Activated CD8-positive, alpha-beta T cell treated with anti-CD3 and anti-CD28 coated beads for 36 hours (primary cell): ENCODE results near the gene RABGAP1L. TPM values are rescaled to one million over a fixed set of nuclear protein-coding genes. Genes with fewer than 3 reads are reported as not detected.

Source experiments
- ATAC-seq: fragments of 200-7000 bp; cut with Tn5 transposase; one replicate; pipeline ENCODE4 v1.10.0; 2021; ENCODE audit warnings: mild to moderate bottlenecking, moderate library complexity
- CTCF ChIA-PET: fragments of 350-600 bp; sonication (Branson Sonifier 250); formaldehyde crosslinking; loops from one replicate; lab custom pipeline; 2021; ENCODE audit warnings: antibody characterized with exemption; lab: Charles Lee
- POLR2A ChIA-PET: fragments of 350-600 bp; sonication (Branson Sonifier 250); formaldehyde crosslinking; loops from one replicate; lab custom pipeline; 2021; ENCODE audit warnings: antibody characterized with exemption; lab: Charles Lee
- DNase-seq: peaks from one replicate; pipeline ENCODE4 v3.0.0-alpha.2; 2020
- H3K27ac Mint-ChIP-seq: one replicate; pipeline ENCODE4 v1.8.0; 2021; ENCODE audit warnings: mild to moderate bottlenecking, mixed read lengths
- H3K27me3 Mint-ChIP-seq: one replicate; pipeline ENCODE4 v1.8.0; 2021; ENCODE audit warnings: mixed read lengths
- H3K36me3 Mint-ChIP-seq: one replicate; pipeline ENCODE4 v1.8.0; 2021; ENCODE audit warnings: low read depth, mixed read lengths
- H3K4me1 Mint-ChIP-seq: one replicate; pipeline ENCODE4 v1.8.0; 2021; ENCODE audit warnings: low read depth, mixed read lengths
- H3K4me3 Mint-ChIP-seq: one replicate; pipeline ENCODE4 v1.8.0; 2021; ENCODE audit warnings: mild to moderate bottlenecking, moderate library complexity, mixed read lengths
- H3K9me3 Mint-ChIP-seq: one replicate; pipeline ENCODE4 v1.8.0; 2021; ENCODE audit warnings: mixed read lengths
- intact Hi-C: fragments of 100-400 bp; cut with micrococcal nuclease; formaldehyde crosslinking; loops from one replicate; pipeline ENCODE4 v1.10.0; 2022
- total RNA-seq, 2 experiments: library from RNA; stranded (reverse); gene quantifications; one replicate each; pipeline ENCODE4 v1.2.3, GENCODE V29; 2021
- TF ChIP-seq, protein P1 (sequence below): fragments of 200-600 bp; IDR thresholded peaks from one replicate; pipeline ENCODE4 v1.8.0; 2022; ENCODE audit warnings: antibody characterized with exemption, mild to moderate bottlenecking

Gene RABGAP1L
- total RNA-seq, 2 experiments from 2014 or later: 26.9 to 29.4 TPM

DNA sequence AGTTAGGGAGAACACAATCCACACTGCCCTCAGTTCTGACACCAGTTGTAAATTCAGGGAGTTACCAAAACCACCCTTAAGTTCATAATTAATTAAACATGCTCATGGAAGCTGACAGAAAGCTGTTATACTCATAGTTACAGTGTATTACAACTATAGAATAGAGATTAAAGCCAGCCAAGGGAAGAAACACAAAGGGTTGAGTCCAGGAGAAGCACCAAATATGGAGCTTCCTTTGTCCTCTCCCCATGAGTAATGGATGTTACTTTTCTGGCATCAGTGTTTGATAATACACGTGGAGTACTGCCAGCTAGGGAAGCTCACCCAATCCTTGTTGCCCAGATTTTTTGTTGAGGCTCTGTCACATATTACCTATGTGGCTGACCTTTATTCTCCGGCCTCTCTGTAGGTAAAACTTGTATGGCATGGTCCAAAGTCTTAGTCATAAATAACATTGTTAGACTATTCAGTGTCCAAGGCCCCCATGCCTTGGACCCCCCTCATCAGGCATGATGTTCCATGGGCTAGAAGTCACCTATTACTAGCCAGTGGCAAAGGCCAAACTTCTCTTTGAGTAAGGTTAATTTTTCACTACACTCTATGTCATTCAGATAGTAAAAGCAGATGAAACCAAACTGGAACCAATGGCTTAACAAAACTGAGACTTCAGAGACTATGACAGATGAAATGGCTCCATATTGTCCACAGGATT lies 464.2 kb downstream of the RABGAP1L start:
- peaks cover 2% of the 10 kb centered on the region for H3K36me3 Mint-ChIP-seq
- ChIA-PET POLR2A (no interaction called here), CTCF (no interaction called here)
- intact Hi-C loops: no loop called here
- peaks cover 14% of the 10 kb centered on the region for H3K9me3 Mint-ChIP-seq
- TF ChIP-seq, protein P1, sequence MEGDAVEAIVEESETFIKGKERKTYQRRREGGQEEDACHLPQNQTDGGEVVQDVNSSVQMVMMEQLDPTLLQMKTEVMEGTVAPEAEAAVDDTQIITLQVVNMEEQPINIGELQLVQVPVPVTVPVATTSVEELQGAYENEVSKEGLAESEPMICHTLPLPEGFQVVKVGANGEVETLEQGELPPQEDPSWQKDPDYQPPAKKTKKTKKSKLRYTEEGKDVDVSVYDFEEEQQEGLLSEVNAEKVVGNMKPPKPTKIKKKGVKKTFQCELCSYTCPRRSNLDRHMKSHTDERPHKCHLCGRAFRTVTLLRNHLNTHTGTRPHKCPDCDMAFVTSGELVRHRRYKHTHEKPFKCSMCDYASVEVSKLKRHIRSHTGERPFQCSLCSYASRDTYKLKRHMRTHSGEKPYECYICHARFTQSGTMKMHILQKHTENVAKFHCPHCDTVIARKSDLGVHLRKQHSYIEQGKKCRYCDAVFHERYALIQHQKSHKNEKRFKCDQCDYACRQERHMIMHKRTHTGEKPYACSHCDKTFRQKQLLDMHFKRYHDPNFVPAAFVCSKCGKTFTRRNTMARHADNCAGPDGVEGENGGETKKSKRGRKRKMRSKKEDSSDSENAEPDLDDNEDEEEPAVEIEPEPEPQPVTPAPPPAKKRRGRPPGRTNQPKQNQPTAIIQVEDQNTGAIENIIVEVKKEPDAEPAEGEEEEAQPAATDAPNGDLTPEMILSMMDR: no peak
- H3K27ac Mint-ChIP-seq: no peak overlapping the region
- ATAC-seq (no peak), DNase-seq (no peak)
- H3K27me3 Mint-ChIP-seq: no peaks in the 10 kb centered on the region
- H3K4me3 Mint-ChIP-seq: no peak overlapping the region
- H3K4me1 Mint-ChIP-seq: no peaks in the 10 kb centered on the region

GRCh38 chr1:174626031-174627025 lies 467.0 kb downstream of the RABGAP1L start:
- no peaks in the 10 kb centered on the region for H3K27me3 Mint-ChIP-seq
- peaks cover 3% of the 10 kb centered on the region for H3K36me3 Mint-ChIP-seq
- no peak overlapping the region for H3K27ac Mint-ChIP-seq
- intact Hi-C loops: no loop called here
- POLR2A ChIA-PET: no interaction called here
- TF ChIP-seq, protein P1: no peak
- H3K4me1 Mint-ChIP-seq: no peaks in the 10 kb centered on the region
- CTCF ChIA-PET: no interaction called here
- no peak overlapping the region for H3K4me3 Mint-ChIP-seq
- DNase-seq: no peak
- peaks cover 7% of the 10 kb centered on the region for H3K9me3 Mint-ChIP-seq
- no peak for ATAC-seq

GRCh38 chr1:174637487-174637886 lies 478.2 kb downstream of the RABGAP1L start:
- TF ChIP-seq, protein P1: no peak
- Mint-ChIP-seq H3K4me3 (no peak overlapping the region), H3K27me3 (no peaks in the 10 kb centered on the region), H3K27ac (no peak overlapping the region), H3K9me3 (peaks cover 2% of the 10 kb centered on the region), H3K4me1 (no peaks in the 10 kb centered on the region), H3K36me3 (peaks cover 12% of the 10 kb centered on the region)
- POLR2A ChIA-PET: no interaction called here
- intact Hi-C loops: no loop called here
- CTCF ChIA-PET: no interaction called here
- DNase-seq (no peak), ATAC-seq (no peak)

DNA sequence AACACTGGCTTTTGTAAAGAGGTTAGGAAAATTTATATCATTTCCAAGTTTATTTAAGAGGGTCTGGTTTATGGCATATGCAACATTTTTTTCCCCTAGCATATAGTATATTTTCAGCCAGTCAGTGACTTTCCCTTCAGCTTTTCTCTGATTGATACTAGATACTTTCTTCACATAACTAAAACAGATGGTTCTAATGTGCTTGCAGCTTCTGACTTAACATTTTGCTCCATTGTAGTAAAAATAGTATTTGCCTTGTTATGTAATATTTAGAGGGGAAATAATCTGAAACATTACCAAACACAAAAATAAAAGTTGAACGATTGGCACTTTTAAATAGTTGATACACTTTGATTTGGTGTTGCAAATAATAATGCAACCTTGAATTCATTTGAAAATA lies 480.1 kb downstream of the RABGAP1L start:
- Mint-ChIP-seq H3K27ac (no peak overlapping the region), H3K27me3 (no peaks in the 10 kb centered on the region), H3K4me3 (no peak overlapping the region), H3K4me1 (peaks cover under 1% of the 10 kb centered on the region), H3K9me3 (no peaks in the 10 kb centered on the region), H3K36me3 (peaks cover 12% of the 10 kb centered on the region)
- POLR2A ChIA-PET: no interaction called here
- TF ChIP-seq, protein P1: no peak
- intact Hi-C loops: no loop called here
- CTCF ChIA-PET: no interaction called here
- DNase-seq: no peak
- no peak for ATAC-seq

GRCh38 chr1:174640783-174641182 lies 481.5 kb downstream of the RABGAP1L start:
- POLR2A ChIA-PET: no interaction called here
- Mint-ChIP-seq H3K36me3 (peaks cover 20% of the 10 kb centered on the region), H3K9me3 (no peaks in the 10 kb centered on the region), H3K4me3 (no peak overlapping the region), H3K27me3 (no peaks in the 10 kb centered on the region), H3K27ac (no peak overlapping the region), H3K4me1 (peaks cover 3% of the 10 kb centered on the region)
- TF ChIP-seq, protein P1: no peak
- CTCF ChIA-PET: no interaction called here
- intact Hi-C loops: no loop called here
- ATAC-seq (no peak), DNase-seq (no peak)
